Activated CD8-positive, alpha-beta T cell treated with anti-CD3 and anti-CD28 coated beads for 36 hours (primary cell): ENCODE results near the gene ZIC2. TPM values are rescaled to one million over a fixed set of nuclear protein-coding genes. Genes with fewer than 3 reads are reported as not detected.

Source experiments
- ATAC-seq: fragments of 200-7000 bp; cut with Tn5 transposase; one replicate; pipeline ENCODE4 v1.10.0; 2021; ENCODE audit warnings: mild to moderate bottlenecking, moderate library complexity
- CTCF ChIA-PET: fragments of 350-600 bp; sonication (Branson Sonifier 250); formaldehyde crosslinking; loops from one replicate; lab custom pipeline; 2021; ENCODE audit warnings: antibody characterized with exemption; lab: Charles Lee
- POLR2A ChIA-PET: fragments of 350-600 bp; sonication (Branson Sonifier 250); formaldehyde crosslinking; loops from one replicate; lab custom pipeline; 2021; ENCODE audit warnings: antibody characterized with exemption; lab: Charles Lee
- DNase-seq: peaks from one replicate; pipeline ENCODE4 v3.0.0-alpha.2; 2020
- H3K27ac Mint-ChIP-seq: one replicate; pipeline ENCODE4 v1.8.0; 2021; ENCODE audit warnings: mild to moderate bottlenecking, mixed read lengths
- H3K27me3 Mint-ChIP-seq: one replicate; pipeline ENCODE4 v1.8.0; 2021; ENCODE audit warnings: mixed read lengths
- H3K36me3 Mint-ChIP-seq: one replicate; pipeline ENCODE4 v1.8.0; 2021; ENCODE audit warnings: low read depth, mixed read lengths
- H3K4me1 Mint-ChIP-seq: one replicate; pipeline ENCODE4 v1.8.0; 2021; ENCODE audit warnings: low read depth, mixed read lengths
- H3K4me3 Mint-ChIP-seq: one replicate; pipeline ENCODE4 v1.8.0; 2021; ENCODE audit warnings: mild to moderate bottlenecking, moderate library complexity, mixed read lengths
- H3K9me3 Mint-ChIP-seq: one replicate; pipeline ENCODE4 v1.8.0; 2021; ENCODE audit warnings: mixed read lengths
- CTCF ChIP-seq: fragments of 200-600 bp; IDR thresholded peaks from one replicate; pipeline ENCODE4 v1.8.0; 2022; ENCODE audit warnings: antibody characterized with exemption, mild to moderate bottlenecking
- intact Hi-C: fragments of 100-400 bp; cut with micrococcal nuclease; formaldehyde crosslinking; loops from one replicate; pipeline ENCODE4 v1.10.0; 2022
- total RNA-seq, 2 experiments: library from RNA; stranded (reverse); gene quantifications; one replicate each; pipeline ENCODE4 v1.2.3, GENCODE V29; 2021

Gene ZIC2
- total RNA-seq, 2 experiments from 2014 or later, result not detected

- intact Hi-C loops, result no loop called here
- DNase-seq (no peak), ATAC-seq (no peak)
- POLR2A ChIA-PET, result interaction anchor here (1.4 kb wide), 1 partner anchor 10 kb away, joined by 5 read pairs; no protein-coding TSS in a partner anchor
- Mint-ChIP-seq H3K4me3 (no peak overlapping the region), H3K9me3 (peaks cover 5% of the 10 kb centered on the region), H3K4me1 (peaks cover 19% of the 10 kb centered on the region), H3K36me3 (peaks cover 6% of the 10 kb centered on the region), H3K27ac (no peak overlapping the region), H3K27me3 (peaks cover 59% of the 10 kb centered on the region)
- TF ChIP-seq CTCF, result no peak
- CTCF ChIA-PET, result interaction anchor here (1.5 kb wide), 1 partner anchor 28 kb away, joined by 3 read pairs; no protein-coding TSS in a partner anchor
These were observed 13.6 kb upstream of the ZIC2 start for GRCh38 chr13:99967869-99968520.

GRCh38 chr13:99968521-99969452 lies 12.8 kb upstream of the ZIC2 start:
- H3K27ac Mint-ChIP-seq, result peak overlapping the region; percentile 9
- peaks cover 10% of the 10 kb centered on the region for H3K9me3 Mint-ChIP-seq
- TF ChIP-seq CTCF, result no peak
- peaks cover 19% of the 10 kb centered on the region for H3K4me1 Mint-ChIP-seq
- DNase-seq (no peak), ATAC-seq (no peak)
- CTCF ChIA-PET, result no interaction called here
- peaks cover 6% of the 10 kb centered on the region for H3K36me3 Mint-ChIP-seq
- intact Hi-C loops, result no loop called here
- H3K4me3 Mint-ChIP-seq, result peak overlapping the region; percentile 58
- POLR2A ChIA-PET, result no interaction called here
- peaks cover 65% of the 10 kb centered on the region for H3K27me3 Mint-ChIP-seq

- no peak for TF ChIP-seq CTCF
- H3K27me3 Mint-ChIP-seq, result peaks cover 67% of the 10 kb centered on the region
- DNase-seq, result no peak
- H3K4me3 Mint-ChIP-seq, result peak overlapping the region; percentile 71
- ChIA-PET CTCF (interaction anchor here (0.9 to 1.0 kb wide), 2 partner anchors 17 to 266 kb away, joined by 4 read pairs; no protein-coding TSS in a partner anchor), POLR2A (no interaction called here)
- peaks cover 19% of the 10 kb centered on the region for H3K4me1 Mint-ChIP-seq
- peaks cover 6% of the 10 kb centered on the region for H3K36me3 Mint-ChIP-seq
- ATAC-seq, result no peak
- peaks cover 13% of the 10 kb centered on the region for H3K9me3 Mint-ChIP-seq
- peak overlapping the region; percentile 9 for H3K27ac Mint-ChIP-seq
- intact Hi-C loops, result no loop called here
These were observed 12.1 kb upstream of the ZIC2 start for GRCh38 chr13:99969453-99969918.

- CTCF ChIA-PET, result interaction anchor here (0.9 to 1.3 kb wide), 4 partner anchors 11 to 265 kb away, joined by 3 to 4 read pairs (median 4); partner anchors contain the start of gene ZIC2
- POLR2A ChIA-PET, result no interaction called here
These were observed 11.5 kb upstream of the ZIC2 start for GRCh38 chr13:99969919-99970650.

More at GRCh38 chr13:99969919-99970650, 11.5 kb upstream of the ZIC2 start:
- intact Hi-C loops, result no loop called here
- H3K36me3 Mint-ChIP-seq, result peaks cover 6% of the 10 kb centered on the region
- DNase-seq (peak; percentile 65), ATAC-seq (peak; percentile 60)
- peaks cover 14% of the 10 kb centered on the region for H3K9me3 Mint-ChIP-seq
- H3K4me1 Mint-ChIP-seq, result peaks cover 19% of the 10 kb centered on the region
- H3K27me3 Mint-ChIP-seq, result peaks cover 73% of the 10 kb centered on the region
- H3K4me3 Mint-ChIP-seq, result peak overlapping the region; percentile 71
- no peak for TF ChIP-seq CTCF
- peak overlapping the region; percentile 69 for H3K27ac Mint-ChIP-seq
